MG63 (cell line): Measurements from ENCODE around the gene MRPL2. TPM values are rescaled to one million over a fixed set of nuclear protein-coding genes. Genes with fewer than 3 reads are reported as not detected.
"Not testable (repeated sequence)": the region's sequence is repeated elsewhere in the genome, so short reads cannot be mapped to it uniquely, and the experiment has no call there.

Experiments
- DNase-seq: peaks from one replicate; pipeline ENCODE4 v3.0.0-alpha.2; 2020
- H3K27me3 ChIP-seq: fragments of 250-450 bp; sonication (Bioruptor Pico); 2 replicates; pipeline ENCODE4 v1.5.1; 2020; ENCODE audit warnings: mild to moderate bottlenecking, moderate library complexity
- H3K36me3 ChIP-seq: fragments of 250-450 bp; sonication (Bioruptor Pico); 2 replicates; pipeline ENCODE4 v1.5.1; 2020; ENCODE audit warnings: mild to moderate bottlenecking, moderate library complexity
- H3K4me3 ChIP-seq: fragments of 250-450 bp; sonication (Bioruptor Pico); 2 replicates; pipeline ENCODE4 v1.5.1; 2020; ENCODE audit warnings: mild to moderate bottlenecking, moderate library complexity
- H3K9me3 ChIP-seq: fragments of 250-450 bp; sonication (Bioruptor Pico); 2 replicates; pipeline ENCODE4 v1.5.1; 2020; ENCODE audit warnings: mild to moderate bottlenecking, moderate library complexity
- total RNA-seq: library from RNA; depleted of rRNA; stranded (reverse); fragments of >200 nt; shearing (Covaris generic); gene quantifications from 2 replicates; pipeline ENCODE4 v1.2.3, GENCODE V29; 2014; ENCODE audit warnings: low replicate concordance

The MRPL2 gene
- total RNA-seq, 1 experiment from 2014 or later: 54.7 TPM

DNA sequence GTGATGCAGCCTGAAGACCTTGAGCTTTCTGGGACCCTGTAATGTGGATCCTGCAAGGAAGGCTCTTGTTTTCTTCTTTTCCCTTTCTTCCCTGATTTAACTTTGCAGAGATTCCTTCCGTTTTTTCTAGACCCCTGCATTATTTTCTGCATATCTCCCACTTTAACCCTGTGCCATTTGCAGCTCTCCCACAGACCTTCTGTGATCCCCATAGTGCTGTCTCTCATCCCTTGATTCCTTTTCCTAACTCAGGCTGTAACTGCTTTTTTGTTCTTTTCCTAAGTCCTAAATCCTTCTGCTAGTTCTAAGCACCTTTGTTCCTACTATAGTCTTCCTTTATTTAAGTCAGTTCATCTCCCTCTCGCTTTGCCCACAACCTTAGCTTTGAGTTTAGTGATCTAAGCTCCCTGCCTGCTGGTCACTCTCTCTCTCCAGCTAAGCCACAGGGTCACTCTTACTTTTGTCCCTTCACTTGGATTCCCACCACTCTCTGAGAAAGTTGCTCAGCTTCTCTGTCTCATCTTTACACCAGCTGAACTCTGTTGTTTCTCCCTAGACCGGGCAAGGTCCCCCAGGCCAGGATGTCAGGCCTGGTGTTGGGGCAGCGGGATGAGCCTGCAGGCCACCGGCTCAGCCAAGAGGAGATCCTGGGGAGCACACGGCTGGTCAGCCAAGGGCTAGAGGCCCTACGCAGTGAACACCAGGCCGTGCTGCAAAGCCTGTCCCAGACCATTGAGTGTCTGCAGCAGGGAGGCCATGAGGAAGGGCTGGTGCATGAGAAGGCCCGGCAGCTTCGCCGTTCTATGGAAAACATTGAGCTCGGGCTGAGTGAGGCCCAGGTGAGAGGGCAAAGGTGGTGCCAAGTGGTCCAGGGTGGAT is 1.8 kb upstream of the MRPL2 start:
- H3K9me3 ChIP-seq: no peaks in the 10 kb centered on the region
- DNase-seq: no peak
- H3K4me3 ChIP-seq: no peak overlapping the region

DNA sequence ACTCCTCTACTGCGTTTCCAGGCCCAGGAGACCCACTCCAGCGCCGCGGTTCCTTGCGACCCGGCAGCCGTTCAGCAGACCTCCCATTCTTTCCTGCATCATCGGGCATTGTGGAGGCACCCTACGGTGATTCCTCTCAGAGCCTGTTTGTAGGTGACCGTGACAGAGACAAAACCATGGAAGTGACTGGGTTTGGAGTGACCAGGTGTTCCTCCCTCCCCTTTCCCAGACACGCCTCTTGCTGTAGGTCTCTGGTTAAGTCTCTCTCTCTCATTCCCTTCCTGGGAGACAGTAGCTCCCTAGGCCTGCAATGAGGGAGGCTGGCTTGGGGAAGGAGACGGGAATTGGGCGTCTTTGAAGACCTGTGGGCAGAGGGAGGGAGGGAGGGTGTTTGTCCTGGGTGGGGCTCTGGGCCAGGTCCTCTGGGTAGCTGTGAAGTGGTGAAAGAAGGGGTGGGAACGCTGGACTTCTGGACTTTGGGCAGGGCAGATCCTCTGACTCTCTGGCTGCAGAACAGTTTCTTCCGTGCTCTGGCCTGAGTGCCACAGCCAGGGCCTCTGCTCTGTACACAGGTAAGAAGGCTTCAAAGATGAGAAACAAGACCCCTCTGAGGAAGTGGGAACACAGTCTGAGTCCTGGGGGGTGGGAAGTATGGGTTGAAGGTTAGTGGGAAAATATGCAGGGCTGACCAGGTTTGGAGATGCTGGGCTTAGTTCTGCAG is 960 bp upstream of the MRPL2 start:
- H3K9me3 ChIP-seq: no peaks in the 10 kb centered on the region
- peak overlapping the region; percentile 96 for H3K4me3 ChIP-seq
- no peaks in the 10 kb centered on the region for H3K27me3 ChIP-seq
- DNase-seq: no peak
- peaks cover 2% of the 10 kb centered on the region; the same call in 1 of the 2 replicates for H3K36me3 ChIP-seq

More for the DNA sequence above, 1.8 kb upstream of the MRPL2 start:
- no peaks in the 10 kb centered on the region for H3K27me3 ChIP-seq
- H3K36me3 ChIP-seq: peaks cover 2% of the 10 kb centered on the region; the same call in 1 of the 2 replicates

GRCh38 chr6:43058531-43058930 is 703 bp downstream of the MRPL2 start:
- DNase-seq: no peak
- Histone ChIP-seq H3K4me3 (peak overlapping the region; percentile 96), H3K36me3 (peaks cover 2% of the 10 kb centered on the region; the same call in 1 of the 2 replicates), H3K9me3 (no peaks in the 10 kb centered on the region), H3K27me3 (no peaks in the 10 kb centered on the region)

DNA sequence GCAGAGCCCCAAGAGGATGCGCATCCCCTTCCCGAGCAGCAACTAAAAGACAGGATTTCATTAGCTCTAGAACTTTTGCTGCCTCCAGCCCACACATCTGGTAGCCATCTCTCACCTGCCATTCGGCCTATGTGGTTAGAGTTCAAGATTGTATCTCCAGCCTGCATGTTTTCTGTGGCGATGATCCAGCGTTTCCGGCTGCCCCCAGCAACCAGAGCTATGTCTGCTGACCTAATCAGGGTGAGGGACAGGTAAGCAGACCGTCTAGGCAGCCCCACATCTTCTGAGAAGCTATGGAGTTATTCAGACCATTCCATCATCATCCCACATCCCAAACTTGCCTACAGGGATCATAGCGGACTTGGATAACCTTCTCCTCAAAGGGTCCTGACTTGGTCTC is 3.3 kb downstream of the MRPL2 start:
- H3K4me3 ChIP-seq: no peak overlapping the region
- peaks cover 5% of the 10 kb centered on the region for H3K36me3 ChIP-seq
- no peaks in the 10 kb centered on the region for H3K9me3 ChIP-seq
- H3K27me3 ChIP-seq: no peaks in the 10 kb centered on the region
- DNase-seq: no peak

- H3K9me3 ChIP-seq: no peaks in the 10 kb centered on the region
- H3K27me3 ChIP-seq: no peaks in the 10 kb centered on the region
- peaks cover 5% of the 10 kb centered on the region for H3K36me3 ChIP-seq
- peak overlapping the region; percentile 74 for H3K4me3 ChIP-seq
- no peak for DNase-seq
Observed at GRCh38 chr6:43054206-43054943, 4.9 kb downstream of the MRPL2 start.

- peaks cover 5% of the 10 kb centered on the region for H3K36me3 ChIP-seq
- no peaks in the 10 kb centered on the region for H3K9me3 ChIP-seq
- DNase-seq: peak; percentile 93
- peak within 1 kb of the TSS; percentile 74 for H3K4me3 ChIP-seq
- H3K27me3 ChIP-seq: no peaks in the 10 kb centered on the region
Observed at GRCh38 chr6:43053545-43054205, 5.6 kb downstream of the MRPL2 start, which contains the start of gene CUL7. TSS of gene CUL7 (minus strand) at chr6:43053851. CDS start at chr6:43052788, 1,063 bp downstream.

DNA sequence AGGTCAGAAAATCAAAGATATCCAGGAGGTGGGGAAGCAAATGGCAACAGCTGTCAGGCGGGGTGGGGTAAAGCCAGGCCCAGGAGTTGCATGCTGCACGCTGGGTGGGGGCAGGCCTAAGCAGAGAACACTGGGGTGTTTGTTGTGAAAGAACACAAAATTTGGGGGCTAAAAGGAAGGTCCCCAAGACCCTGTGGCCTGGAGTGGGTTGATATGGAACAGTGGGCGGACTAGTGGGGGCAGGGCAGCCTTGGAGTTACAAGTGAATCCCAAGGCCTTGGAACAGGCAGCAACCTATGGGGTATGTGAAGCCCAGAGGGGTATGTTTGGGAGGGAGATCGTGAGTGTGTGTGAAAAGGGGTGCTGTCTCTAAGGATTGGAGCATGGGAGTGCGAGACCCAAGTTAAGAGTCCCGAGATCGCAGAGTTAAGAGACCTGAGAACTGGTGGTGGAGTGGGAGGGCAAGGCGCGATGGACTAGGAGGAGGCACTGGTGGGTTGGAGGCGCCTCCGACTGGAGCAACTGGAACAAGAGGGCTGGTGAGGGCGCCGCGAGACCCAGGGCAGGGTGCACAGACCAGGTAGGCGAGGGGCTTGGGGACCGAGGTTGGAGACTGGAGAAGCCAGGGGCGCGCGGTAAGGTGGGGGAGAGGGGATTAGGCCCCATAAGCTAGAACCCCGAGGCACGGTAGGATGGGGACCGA is 6.2 kb downstream of the MRPL2 start:
- peaks cover 5% of the 10 kb centered on the region for H3K36me3 ChIP-seq
- H3K4me3 ChIP-seq: peak overlapping the region; percentile 74
- no peaks in the 10 kb centered on the region for H3K9me3 ChIP-seq
- no peaks in the 10 kb centered on the region for H3K27me3 ChIP-seq
- DNase-seq: peak; percentile 12

- Histone ChIP-seq H3K4me3 (peak overlapping the region; percentile 74; the same call in 1 of the 2 replicates), H3K9me3 (no peaks in the 10 kb centered on the region), H3K27me3 (no peaks in the 10 kb centered on the region), H3K36me3 (peaks cover 3% of the 10 kb centered on the region)
- no peak for DNase-seq
Observed at GRCh38 chr6:43052225-43052841, 6.9 kb downstream of the MRPL2 start.

- Histone ChIP-seq H3K36me3 (peaks cover 3% of the 10 kb centered on the region; the same call in 1 of the 2 replicates), H3K4me3 (no peak overlapping the region), H3K9me3 (no peaks in the 10 kb centered on the region), H3K27me3 (no peaks in the 10 kb centered on the region)
- no peak for DNase-seq
Observed at GRCh38 chr6:43050981-43051380, 8.3 kb downstream of the MRPL2 start.

GRCh38 chr6:43047998-43048397 is 11.2 kb downstream of the MRPL2 start:
- Histone ChIP-seq H3K36me3 (peaks cover 3% of the 10 kb centered on the region; the same call in 1 of the 2 replicates), H3K4me3 (no peak overlapping the region)
- no peak for DNase-seq

GRCh38 chr6:43045371-43045930 is 13.8 kb downstream of the MRPL2 start:
- DNase-seq: no peak
- no peaks in the 10 kb centered on the region; the same call in 1 of the 2 replicates for H3K36me3 ChIP-seq
- H3K4me3 ChIP-seq: no peak overlapping the region
- no peaks in the 10 kb centered on the region for H3K27me3 ChIP-seq
- no peaks in the 10 kb centered on the region for H3K9me3 ChIP-seq

More at GRCh38 chr6:43047998-43048397, 11.2 kb downstream of the MRPL2 start:
- no peaks in the 10 kb centered on the region for H3K27me3 ChIP-seq
- no peaks in the 10 kb centered on the region for H3K9me3 ChIP-seq

DNA sequence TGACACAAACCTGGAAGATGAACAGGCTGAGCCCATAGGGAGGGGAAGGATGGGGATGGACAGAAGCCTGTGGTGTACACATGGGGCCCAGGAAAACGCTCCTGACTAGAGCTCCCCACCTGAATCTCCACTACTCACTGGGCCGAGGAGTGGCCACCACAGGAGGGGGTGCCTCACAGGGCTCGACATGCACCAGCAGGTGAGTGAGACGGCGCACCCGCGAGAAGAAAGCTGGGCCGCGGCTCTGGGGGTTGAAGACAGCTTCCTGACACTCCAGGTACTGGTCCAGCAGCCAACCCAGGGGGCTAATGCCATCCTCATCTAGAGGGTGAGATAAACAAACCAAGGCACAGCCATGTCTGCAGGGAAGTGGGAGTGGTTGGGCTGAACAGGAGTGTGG is 15.9 kb downstream of the MRPL2 start:
- no peaks in the 10 kb centered on the region for H3K27me3 ChIP-seq
- no peaks in the 10 kb centered on the region for H3K9me3 ChIP-seq
- no peak overlapping the region for H3K4me3 ChIP-seq
- DNase-seq: no peak
- H3K36me3 ChIP-seq: no peaks in the 10 kb centered on the region; the same call in 1 of the 2 replicates

DNA sequence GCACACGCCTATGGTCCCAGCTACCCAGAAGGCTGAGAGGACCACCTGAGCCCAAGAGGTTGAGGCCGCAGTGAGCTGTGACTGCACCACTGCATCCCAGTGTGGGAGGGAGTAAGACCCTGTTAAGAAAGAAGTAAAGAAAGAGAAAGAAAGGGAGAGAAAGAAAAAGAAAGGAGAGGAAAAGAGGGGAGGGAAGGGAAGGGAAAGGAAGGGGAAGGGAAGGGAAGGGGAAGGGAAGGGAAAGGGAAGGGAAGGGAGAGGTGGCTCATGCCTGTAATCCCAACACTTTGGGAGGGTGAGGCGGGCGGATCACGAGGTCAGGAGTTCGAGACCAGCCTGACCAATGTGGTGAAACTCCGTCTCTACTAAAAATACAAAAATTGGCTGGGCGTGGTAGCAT is 17.8 kb downstream of the MRPL2 start:
- not testable (repeated sequence) for H3K36me3 ChIP-seq, H3K9me3 ChIP-seq, DNase-seq, H3K27me3 ChIP-seq, H3K4me3 ChIP-seq

- DNase-seq: no peak
- no peaks in the 10 kb centered on the region for H3K9me3 ChIP-seq
- no peaks in the 10 kb centered on the region; the same call in 1 of the 2 replicates for H3K36me3 ChIP-seq
- no peaks in the 10 kb centered on the region for H3K27me3 ChIP-seq
- H3K4me3 ChIP-seq: no peak overlapping the region
Observed at GRCh38 chr6:43040542-43041257, 18.5 kb downstream of the MRPL2 start.
